Measurements from ENCODE around the gene FNDC11. TPM values are rescaled to one million over a fixed set of nuclear protein-coding genes. Genes with fewer than 3 reads are reported as not detected.

Gene FNDC11
- total RNA-seq, 2 experiments from 2014 or later, result 0.41 to 3.0 TPM

DNA sequence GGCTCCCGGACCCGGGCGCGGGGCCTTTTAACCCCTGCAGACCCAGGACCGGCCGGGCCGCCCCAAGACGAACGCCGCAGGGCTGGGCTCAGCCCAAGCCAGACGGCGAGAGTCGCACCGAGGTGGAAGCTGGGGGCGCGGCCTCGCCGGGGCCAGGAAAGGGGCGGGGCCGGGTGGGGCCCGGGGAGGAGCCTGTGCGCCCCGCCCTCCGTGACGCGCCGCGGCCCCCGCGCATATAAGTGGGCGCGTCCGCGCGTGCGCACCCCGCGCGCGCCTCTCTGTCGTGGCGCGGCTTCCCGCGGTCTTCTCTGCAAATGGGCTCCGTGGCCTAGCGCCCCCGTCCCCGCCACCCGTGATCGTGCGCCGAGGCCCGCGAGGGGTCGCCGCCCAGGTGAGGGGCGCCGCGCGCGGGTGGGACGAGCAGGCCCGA is 33.4 kb upstream of the FNDC11 start, which contains the start of gene PPDPF:
Gene PPDPF (plus strand): TSS at position 262 of the 430 bp plus-strand sequence. CDS start 544 bp downstream, outside the sequence.
- Histone ChIP-seq H3K4me3 (ENCODE audit: low read depth, low read length, poor library complexity, severe bottlenecking) (peak within 1 kb of the TSS; percentile 95), H3K36me3 (ENCODE audit: insufficient read depth, low read length) (peaks cover 21% of the 10 kb centered on the region), H3K9me2 (ENCODE audit: insufficient read depth, low read length) (no peaks in the 10 kb centered on the region), H3K9me3 (ENCODE audit: low read length) (peaks cover 6% of the 10 kb centered on the region; the same call in 1 of the 2 replicates), H2AFZ (ENCODE audit: low read length) (peak within 1 kb of the TSS; percentile 84), H3K4me1 (ENCODE audit: insufficient read depth, low read length, poor library complexity, severe bottlenecking) (peaks cover 11% of the 10 kb centered on the region), H4K20me1 (ENCODE audit: insufficient read depth, low read length) (no peaks in the 10 kb centered on the region), H3K4me2 (ENCODE audit: low read length) (peak within 1 kb of the TSS; percentile 100), H3K79me2 (ENCODE audit: insufficient read depth, low read depth, low read length) (no peaks in the 10 kb centered on the region; the same call in 1 of the 2 replicates), H3K27ac (ENCODE audit: low read depth, low read length, poor library complexity, severe bottlenecking) (peak within 1 kb of the TSS; percentile 22)
- no TSS peak for BruUV-seq (replicated peaks)
- CTCF ChIA-PET (ENCODE audit: unreplicated experiment), result interaction anchor here (0.6 kb wide), 2 partner anchors 120 to 1632 kb away, joined by 5 to 9 read pairs; no protein-coding TSS in a partner anchor
- TF ChIP-seq, protein P1, sequence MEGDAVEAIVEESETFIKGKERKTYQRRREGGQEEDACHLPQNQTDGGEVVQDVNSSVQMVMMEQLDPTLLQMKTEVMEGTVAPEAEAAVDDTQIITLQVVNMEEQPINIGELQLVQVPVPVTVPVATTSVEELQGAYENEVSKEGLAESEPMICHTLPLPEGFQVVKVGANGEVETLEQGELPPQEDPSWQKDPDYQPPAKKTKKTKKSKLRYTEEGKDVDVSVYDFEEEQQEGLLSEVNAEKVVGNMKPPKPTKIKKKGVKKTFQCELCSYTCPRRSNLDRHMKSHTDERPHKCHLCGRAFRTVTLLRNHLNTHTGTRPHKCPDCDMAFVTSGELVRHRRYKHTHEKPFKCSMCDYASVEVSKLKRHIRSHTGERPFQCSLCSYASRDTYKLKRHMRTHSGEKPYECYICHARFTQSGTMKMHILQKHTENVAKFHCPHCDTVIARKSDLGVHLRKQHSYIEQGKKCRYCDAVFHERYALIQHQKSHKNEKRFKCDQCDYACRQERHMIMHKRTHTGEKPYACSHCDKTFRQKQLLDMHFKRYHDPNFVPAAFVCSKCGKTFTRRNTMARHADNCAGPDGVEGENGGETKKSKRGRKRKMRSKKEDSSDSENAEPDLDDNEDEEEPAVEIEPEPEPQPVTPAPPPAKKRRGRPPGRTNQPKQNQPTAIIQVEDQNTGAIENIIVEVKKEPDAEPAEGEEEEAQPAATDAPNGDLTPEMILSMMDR (conservative IDR thresholded peaks at IDR 0.05; ENCODE audit: low read length), result no peak
- TF ChIP-seq EZH2phosphoT487 (IDR thresholded peaks at IDR 0.05; ENCODE audit: borderline replicate concordance, low read depth, low read length), result no peak
- intact Hi-C loops (cut with micrococcal nuclease; ENCODE audit: unreplicated experiment), result loop anchor here (2.0 kb wide), 1 partner anchor 24 kb away; no protein-coding TSS in a partner anchor
- POLR2A ChIA-PET, result interaction anchor here (0.5 to 1.0 kb wide), 4 partner anchors 24 to 382 kb away, joined by 3 to 4 read pairs (median 4); no protein-coding TSS in a partner anchor
- DNase-seq (ENCODE audit: low spot score), result peak; percentile 86

DNA sequence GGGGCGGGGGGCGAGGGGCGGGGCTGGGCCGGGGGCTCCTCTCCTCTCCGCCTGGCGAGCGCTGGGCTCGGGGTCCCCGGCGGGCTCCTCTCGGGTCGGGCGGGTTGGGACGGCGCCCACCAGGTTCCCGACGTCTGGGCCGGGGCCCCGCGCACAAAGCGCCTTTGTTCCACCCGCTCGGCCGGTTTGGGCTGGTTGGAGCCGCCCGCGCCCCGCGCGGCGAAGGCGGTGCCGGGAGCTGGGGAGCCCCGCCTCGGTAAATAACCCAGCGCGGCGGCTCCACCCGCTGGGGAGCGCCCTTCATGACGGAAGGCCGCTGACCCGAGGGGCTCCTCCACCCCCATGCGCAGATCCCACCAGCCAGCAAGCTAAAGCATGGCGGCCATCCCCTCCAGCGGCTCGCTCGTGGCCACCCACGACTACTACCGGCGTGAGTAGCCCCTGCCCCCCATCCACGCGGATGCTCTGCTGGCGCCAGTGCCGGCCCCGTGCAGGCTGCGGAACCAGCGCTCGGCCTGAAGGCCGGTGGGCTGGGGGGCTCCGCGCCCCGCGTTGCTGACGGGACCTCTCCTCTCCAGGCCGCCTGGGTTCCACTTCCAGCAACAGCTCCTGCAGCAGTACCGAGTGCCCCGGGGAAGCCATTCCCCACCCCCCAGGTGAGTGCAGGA is 32.9 kb upstream of the FNDC11 start:
- POLR2A ChIA-PET, result interaction anchor here (0.5 to 1.0 kb wide), 2 partner anchors 32 to 381 kb away, joined by 3 to 4 read pairs; no protein-coding TSS in a partner anchor
- H3K27ac ChIP-seq (ENCODE audit: low read depth, low read length, poor library complexity, severe bottlenecking), result peak overlapping the region; percentile 22
- peak; percentile 80 for DNase-seq (ENCODE audit: low spot score)
- H2AFZ ChIP-seq (ENCODE audit: low read length), result peak overlapping the region; percentile 17
- H3K9me2 ChIP-seq (ENCODE audit: insufficient read depth, low read length), result no peaks in the 10 kb centered on the region
- H3K4me1 ChIP-seq (ENCODE audit: insufficient read depth, low read length, poor library complexity, severe bottlenecking), result peaks cover 11% of the 10 kb centered on the region
- BruUV-seq (replicated peaks), result TSS peak; percentile 85
- no peak for TF ChIP-seq EZH2phosphoT487 (IDR thresholded peaks at IDR 0.05; ENCODE audit: borderline replicate concordance, low read depth, low read length)
- TF ChIP-seq, protein P1 (conservative IDR thresholded peaks at IDR 0.05; ENCODE audit: low read length), result 0 out of 2 replicates have a peak, but pooled peaks have one; percentile 13
- peak overlapping the region; percentile 100 for H3K4me2 ChIP-seq (ENCODE audit: low read length)
- intact Hi-C loops (cut with micrococcal nuclease; ENCODE audit: unreplicated experiment), result loop anchor here (2.0 kb wide), 1 partner anchor 24 kb away; no protein-coding TSS in a partner anchor
- CTCF ChIA-PET (ENCODE audit: unreplicated experiment), result interaction anchor here (0.6 to 1.0 kb wide), 2 partner anchors 17 to 120 kb away, joined by 3 to 9 read pairs; partner anchors contain the start of gene PTK6
- peaks cover 21% of the 10 kb centered on the region for H3K36me3 ChIP-seq (ENCODE audit: insufficient read depth, low read length)
- H3K9me3 ChIP-seq (ENCODE audit: low read length), result peaks cover 6% of the 10 kb centered on the region; the same call in 1 of the 2 replicates
- peak overlapping the region; percentile 95 for H3K4me3 ChIP-seq (ENCODE audit: low read depth, low read length, poor library complexity, severe bottlenecking)
- no peaks in the 10 kb centered on the region; the same call in 1 of the 2 replicates for H3K79me2 ChIP-seq (ENCODE audit: insufficient read depth, low read depth, low read length)
- no peaks in the 10 kb centered on the region for H4K20me1 ChIP-seq (ENCODE audit: insufficient read depth, low read length)
